ENCODE results near the gene PLK5. TPM values are rescaled to one million over a fixed set of nuclear protein-coding genes. Genes with fewer than 3 reads are reported as not detected.

PLK5 gene
- total RNA-seq, 1 experiment from 2014 or later = 1.4 TPM

DNA sequence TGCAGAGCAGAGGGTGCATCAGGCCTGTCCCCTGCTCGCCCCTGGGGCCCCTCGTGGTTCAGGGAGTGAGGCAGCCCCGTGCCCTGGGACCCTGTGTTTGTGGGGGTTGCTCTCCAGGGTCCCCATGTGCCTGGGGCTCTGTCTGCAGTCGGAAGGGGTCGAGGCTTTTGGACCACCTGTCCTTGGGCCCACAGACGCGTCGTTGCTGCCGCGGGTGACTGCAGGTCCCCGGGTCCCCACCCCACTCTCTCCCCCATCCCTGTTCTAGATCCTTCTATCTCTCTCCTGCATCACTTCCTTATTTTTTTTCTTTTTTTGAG is 35.6 kb upstream of the PLK5 start:
- ATAC-seq (no peak), DNase-seq (ENCODE audit: low spot score) (no peak)
- Mint-ChIP-seq H3K4me1 (peaks cover 6% of the 10 kb centered on the region), H3K4me3 (no peak overlapping the region), H3K9me3 (no peaks in the 10 kb centered on the region), H3K36me3 (no peaks in the 10 kb centered on the region), H3K27me3 (ENCODE audit: low read depth) (peaks cover 18% of the 10 kb centered on the region), H3K27ac (no peak overlapping the region)
- TF ChIP-seq TEAD4 (CRISPR knock-in tag; IDR thresholded peaks at IDR 0.05) (no peak), ZNF138 (CRISPR knock-in tag; conservative IDR thresholded peaks at IDR 0.05) (no peak), ATF1 (CRISPR knock-in tag; IDR thresholded peaks at IDR 0.05) (no peak), EMX1 (CRISPR knock-in tag; IDR thresholded peaks at IDR 0.05) (no peak), GRHL2 (CRISPR knock-in tag; IDR thresholded peaks at IDR 0.05; ENCODE audit: insufficient replicate concordance, severe bottlenecking) (no peak), KAT7 (CRISPR knock-in tag; IDR thresholded peaks at IDR 0.05; ENCODE audit: borderline replicate concordance) (no peak), JAZF1 (CRISPR knock-in tag; IDR thresholded peaks at IDR 0.05) (no peak), NR3C1 (CRISPR knock-in tag; conservative IDR thresholded peaks at IDR 0.05; ENCODE audit: low read depth) (no peak)
- TF ChIP-seq, protein P1, sequence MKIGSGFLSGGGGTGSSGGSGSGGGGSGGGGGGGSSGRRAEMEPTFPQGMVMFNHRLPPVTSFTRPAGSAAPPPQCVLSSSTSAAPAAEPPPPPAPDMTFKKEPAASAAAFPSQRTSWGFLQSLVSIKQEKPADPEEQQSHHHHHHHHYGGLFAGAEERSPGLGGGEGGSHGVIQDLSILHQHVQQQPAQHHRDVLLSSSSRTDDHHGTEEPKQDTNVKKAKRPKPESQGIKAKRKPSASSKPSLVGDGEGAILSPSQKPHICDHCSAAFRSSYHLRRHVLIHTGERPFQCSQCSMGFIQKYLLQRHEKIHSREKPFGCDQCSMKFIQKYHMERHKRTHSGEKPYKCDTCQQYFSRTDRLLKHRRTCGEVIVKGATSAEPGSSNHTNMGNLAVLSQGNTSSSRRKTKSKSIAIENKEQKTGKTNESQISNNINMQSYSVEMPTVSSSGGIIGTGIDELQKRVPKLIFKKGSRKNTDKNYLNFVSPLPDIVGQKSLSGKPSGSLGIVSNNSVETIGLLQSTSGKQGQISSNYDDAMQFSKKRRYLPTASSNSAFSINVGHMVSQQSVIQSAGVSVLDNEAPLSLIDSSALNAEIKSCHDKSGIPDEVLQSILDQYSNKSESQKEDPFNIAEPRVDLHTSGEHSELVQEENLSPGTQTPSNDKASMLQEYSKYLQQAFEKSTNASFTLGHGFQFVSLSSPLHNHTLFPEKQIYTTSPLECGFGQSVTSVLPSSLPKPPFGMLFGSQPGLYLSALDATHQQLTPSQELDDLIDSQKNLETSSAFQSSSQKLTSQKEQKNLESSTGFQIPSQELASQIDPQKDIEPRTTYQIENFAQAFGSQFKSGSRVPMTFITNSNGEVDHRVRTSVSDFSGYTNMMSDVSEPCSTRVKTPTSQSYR (CRISPR knock-in tag; IDR thresholded peaks at IDR 0.05) = no peak
- TF ChIP-seq, protein P2, sequence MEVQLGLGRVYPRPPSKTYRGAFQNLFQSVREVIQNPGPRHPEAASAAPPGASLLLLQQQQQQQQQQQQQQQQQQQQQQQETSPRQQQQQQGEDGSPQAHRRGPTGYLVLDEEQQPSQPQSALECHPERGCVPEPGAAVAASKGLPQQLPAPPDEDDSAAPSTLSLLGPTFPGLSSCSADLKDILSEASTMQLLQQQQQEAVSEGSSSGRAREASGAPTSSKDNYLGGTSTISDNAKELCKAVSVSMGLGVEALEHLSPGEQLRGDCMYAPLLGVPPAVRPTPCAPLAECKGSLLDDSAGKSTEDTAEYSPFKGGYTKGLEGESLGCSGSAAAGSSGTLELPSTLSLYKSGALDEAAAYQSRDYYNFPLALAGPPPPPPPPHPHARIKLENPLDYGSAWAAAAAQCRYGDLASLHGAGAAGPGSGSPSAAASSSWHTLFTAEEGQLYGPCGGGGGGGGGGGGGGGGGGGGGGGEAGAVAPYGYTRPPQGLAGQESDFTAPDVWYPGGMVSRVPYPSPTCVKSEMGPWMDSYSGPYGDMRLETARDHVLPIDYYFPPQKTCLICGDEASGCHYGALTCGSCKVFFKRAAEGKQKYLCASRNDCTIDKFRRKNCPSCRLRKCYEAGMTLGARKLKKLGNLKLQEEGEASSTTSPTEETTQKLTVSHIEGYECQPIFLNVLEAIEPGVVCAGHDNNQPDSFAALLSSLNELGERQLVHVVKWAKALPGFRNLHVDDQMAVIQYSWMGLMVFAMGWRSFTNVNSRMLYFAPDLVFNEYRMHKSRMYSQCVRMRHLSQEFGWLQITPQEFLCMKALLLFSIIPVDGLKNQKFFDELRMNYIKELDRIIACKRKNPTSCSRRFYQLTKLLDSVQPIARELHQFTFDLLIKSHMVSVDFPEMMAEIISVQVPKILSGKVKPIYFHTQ (CRISPR knock-in tag; IDR thresholded peaks at IDR 0.05) = no peak
- TF ChIP-seq, protein P3, sequence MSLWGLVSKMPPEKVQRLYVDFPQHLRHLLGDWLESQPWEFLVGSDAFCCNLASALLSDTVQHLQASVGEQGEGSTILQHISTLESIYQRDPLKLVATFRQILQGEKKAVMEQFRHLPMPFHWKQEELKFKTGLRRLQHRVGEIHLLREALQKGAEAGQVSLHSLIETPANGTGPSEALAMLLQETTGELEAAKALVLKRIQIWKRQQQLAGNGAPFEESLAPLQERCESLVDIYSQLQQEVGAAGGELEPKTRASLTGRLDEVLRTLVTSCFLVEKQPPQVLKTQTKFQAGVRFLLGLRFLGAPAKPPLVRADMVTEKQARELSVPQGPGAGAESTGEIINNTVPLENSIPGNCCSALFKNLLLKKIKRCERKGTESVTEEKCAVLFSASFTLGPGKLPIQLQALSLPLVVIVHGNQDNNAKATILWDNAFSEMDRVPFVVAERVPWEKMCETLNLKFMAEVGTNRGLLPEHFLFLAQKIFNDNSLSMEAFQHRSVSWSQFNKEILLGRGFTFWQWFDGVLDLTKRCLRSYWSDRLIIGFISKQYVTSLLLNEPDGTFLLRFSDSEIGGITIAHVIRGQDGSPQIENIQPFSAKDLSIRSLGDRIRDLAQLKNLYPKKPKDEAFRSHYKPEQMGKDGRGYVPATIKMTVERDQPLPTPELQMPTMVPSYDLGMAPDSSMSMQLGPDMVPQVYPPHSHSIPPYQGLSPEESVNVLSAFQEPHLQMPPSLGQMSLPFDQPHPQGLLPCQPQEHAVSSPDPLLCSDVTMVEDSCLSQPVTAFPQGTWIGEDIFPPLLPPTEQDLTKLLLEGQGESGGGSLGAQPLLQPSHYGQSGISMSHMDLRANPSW (CRISPR knock-in tag; conservative IDR thresholded peaks at IDR 0.05; ENCODE audit: low read depth) = no peak
- TF ChIP-seq, protein P4, sequence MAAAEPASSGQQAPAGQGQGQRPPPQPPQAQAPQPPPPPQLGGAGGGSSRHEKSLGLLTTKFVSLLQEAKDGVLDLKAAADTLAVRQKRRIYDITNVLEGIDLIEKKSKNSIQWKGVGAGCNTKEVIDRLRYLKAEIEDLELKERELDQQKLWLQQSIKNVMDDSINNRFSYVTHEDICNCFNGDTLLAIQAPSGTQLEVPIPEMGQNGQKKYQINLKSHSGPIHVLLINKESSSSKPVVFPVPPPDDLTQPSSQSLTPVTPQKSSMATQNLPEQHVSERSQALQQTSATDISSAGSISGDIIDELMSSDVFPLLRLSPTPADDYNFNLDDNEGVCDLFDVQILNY (CRISPR knock-in tag; IDR thresholded peaks at IDR 0.05) = no peak
- TF ChIP-seq, protein P5, sequence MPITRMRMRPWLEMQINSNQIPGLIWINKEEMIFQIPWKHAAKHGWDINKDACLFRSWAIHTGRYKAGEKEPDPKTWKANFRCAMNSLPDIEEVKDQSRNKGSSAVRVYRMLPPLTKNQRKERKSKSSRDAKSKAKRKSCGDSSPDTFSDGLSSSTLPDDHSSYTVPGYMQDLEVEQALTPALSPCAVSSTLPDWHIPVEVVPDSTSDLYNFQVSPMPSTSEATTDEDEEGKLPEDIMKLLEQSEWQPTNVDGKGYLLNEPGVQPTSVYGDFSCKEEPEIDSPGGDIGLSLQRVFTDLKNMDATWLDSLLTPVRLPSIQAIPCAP (CRISPR knock-in tag; IDR thresholded peaks at IDR 0.05) = no peak
- TF ChIP-seq, protein P6, sequence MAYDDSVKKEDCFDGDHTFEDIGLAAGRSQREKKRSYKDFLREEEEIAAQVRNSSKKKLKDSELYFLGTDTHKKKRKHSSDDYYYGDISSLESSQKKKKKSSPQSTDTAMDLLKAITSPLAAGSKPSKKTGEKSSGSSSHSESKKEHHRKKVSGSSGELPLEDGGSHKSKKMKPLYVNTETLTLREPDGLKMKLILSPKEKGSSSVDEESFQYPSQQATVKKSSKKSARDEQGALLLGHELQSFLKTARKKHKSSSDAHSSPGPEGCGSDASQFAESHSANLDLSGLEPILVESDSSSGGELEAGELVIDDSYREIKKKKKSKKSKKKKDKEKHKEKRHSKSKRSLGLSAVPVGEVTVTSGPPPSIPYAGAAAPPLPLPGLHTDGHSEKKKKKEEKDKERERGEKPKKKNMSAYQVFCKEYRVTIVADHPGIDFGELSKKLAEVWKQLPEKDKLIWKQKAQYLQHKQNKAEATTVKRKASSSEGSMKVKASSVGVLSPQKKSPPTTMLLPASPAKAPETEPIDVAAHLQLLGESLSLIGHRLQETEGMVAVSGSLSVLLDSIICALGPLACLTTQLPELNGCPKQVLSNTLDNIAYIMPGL (CRISPR knock-in tag; IDR thresholded peaks at IDR 0.05) = no peak
- TF ChIP-seq, protein P7, sequence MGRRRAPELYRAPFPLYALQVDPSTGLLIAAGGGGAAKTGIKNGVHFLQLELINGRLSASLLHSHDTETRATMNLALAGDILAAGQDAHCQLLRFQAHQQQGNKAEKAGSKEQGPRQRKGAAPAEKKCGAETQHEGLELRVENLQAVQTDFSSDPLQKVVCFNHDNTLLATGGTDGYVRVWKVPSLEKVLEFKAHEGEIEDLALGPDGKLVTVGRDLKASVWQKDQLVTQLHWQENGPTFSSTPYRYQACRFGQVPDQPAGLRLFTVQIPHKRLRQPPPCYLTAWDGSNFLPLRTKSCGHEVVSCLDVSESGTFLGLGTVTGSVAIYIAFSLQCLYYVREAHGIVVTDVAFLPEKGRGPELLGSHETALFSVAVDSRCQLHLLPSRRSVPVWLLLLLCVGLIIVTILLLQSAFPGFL (CRISPR knock-in tag; IDR thresholded peaks at IDR 0.05; ENCODE audit: borderline replicate concordance) = no peak
- CTCF ChIA-PET = no interaction called here
- POLR2A ChIA-PET = no interaction called here
